Measurements from ENCODE around the gene DUOX2.

DUOX2 gene

GRCh38 chr15:45129651-45130129 lies 15.7 kb upstream of the DUOX2 start, which contains the start of the genes DUOX1 and DUOXA1:
Gene DUOX1, plus strand, starts transcription at chr15:45129994. Its CDS starts 1,973 bp downstream, at chr15:45131967.
Gene DUOXA1, minus strand, starts transcription at chr15:45129879. Its CDS starts 6,865 bp downstream, at chr15:45123014.
- no peak within 1 kb of the TSS for H3K4me3 ChIP-seq (replicated peaks; ENCODE audit: low read depth, low read length)
- TF ChIP-seq CTCF (IDR thresholded peaks at IDR 0.05; ENCODE audit: insufficient read depth, low read length, poor library complexity, severe bottlenecking): no peak
- no peak for DNase-seq (ENCODE audit: extremely low read depth, insufficient read length)
- no peaks in the 10 kb centered on the region for H3K36me3 ChIP-seq (ENCODE audit: control insufficient read depth, insufficient read depth, low read length)
- no peaks in the 10 kb centered on the region; the same call in none of the 2 replicates for H3K27me3 ChIP-seq (replicated peaks; ENCODE audit: control insufficient read depth, insufficient read depth, low read length)

GRCh38 chr15:45128971-45129639 lies 15.1 kb upstream of the DUOX2 start:
- TF ChIP-seq CTCF (IDR thresholded peaks at IDR 0.05; ENCODE audit: insufficient read depth, low read length, poor library complexity, severe bottlenecking): no peak
- no peaks in the 10 kb centered on the region for H3K36me3 ChIP-seq (ENCODE audit: control insufficient read depth, insufficient read depth, low read length)
- no peak for DNase-seq (ENCODE audit: extremely low read depth, insufficient read length)
- H3K27me3 ChIP-seq (replicated peaks; ENCODE audit: control insufficient read depth, insufficient read depth, low read length): no peaks in the 10 kb centered on the region; the same call in none of the 2 replicates
- no peak overlapping the region for H3K4me3 ChIP-seq (replicated peaks; ENCODE audit: low read depth, low read length)

GRCh38 chr15:45126535-45127158 lies 12.7 kb upstream of the DUOX2 start:
- Histone ChIP-seq H3K27me3 (replicated peaks; ENCODE audit: control insufficient read depth, insufficient read depth, low read length) (no peaks in the 10 kb centered on the region; the same call in none of the 2 replicates), H3K36me3 (ENCODE audit: control insufficient read depth, insufficient read depth, low read length) (no peaks in the 10 kb centered on the region), H3K4me3 (replicated peaks; ENCODE audit: low read depth, low read length) (no peak overlapping the region)
- TF ChIP-seq CTCF (IDR thresholded peaks at IDR 0.05; ENCODE audit: insufficient read depth, low read length, poor library complexity, severe bottlenecking): peak; percentile 67
- no peak for DNase-seq (ENCODE audit: extremely low read depth, insufficient read length)

GRCh38 chr15:45123397-45123796 lies 9.4 kb upstream of the DUOX2 start:
- DNase-seq (ENCODE audit: extremely low read depth, insufficient read length): no peak
- Histone ChIP-seq H3K27me3 (replicated peaks; ENCODE audit: control insufficient read depth, insufficient read depth, low read length) (no peaks in the 10 kb centered on the region; the same call in none of the 2 replicates), H3K4me3 (replicated peaks; ENCODE audit: low read depth, low read length) (no peak overlapping the region), H3K36me3 (ENCODE audit: control insufficient read depth, insufficient read depth, low read length) (no peaks in the 10 kb centered on the region)
- TF ChIP-seq CTCF (IDR thresholded peaks at IDR 0.05; ENCODE audit: insufficient read depth, low read length, poor library complexity, severe bottlenecking): no peak

GRCh38 chr15:45122719-45123118 lies 8.7 kb upstream of the DUOX2 start:
- Histone ChIP-seq H3K27me3 (replicated peaks; ENCODE audit: control insufficient read depth, insufficient read depth, low read length) (no peaks in the 10 kb centered on the region; the same call in none of the 2 replicates), H3K36me3 (ENCODE audit: control insufficient read depth, insufficient read depth, low read length) (no peaks in the 10 kb centered on the region), H3K4me3 (replicated peaks; ENCODE audit: low read depth, low read length) (no peak overlapping the region)
- DNase-seq (ENCODE audit: extremely low read depth, insufficient read length): no peak
- TF ChIP-seq CTCF (IDR thresholded peaks at IDR 0.05; ENCODE audit: insufficient read depth, low read length, poor library complexity, severe bottlenecking): no peak
